Measurements from ENCODE around the gene TTC14. TPM values are rescaled to one million over a fixed set of nuclear protein-coding genes. Genes with fewer than 3 reads are reported as not detected.

The TTC14 gene
- polyA plus RNA-seq, 1 donor from 2014 or later: 163 TPM

DNA sequence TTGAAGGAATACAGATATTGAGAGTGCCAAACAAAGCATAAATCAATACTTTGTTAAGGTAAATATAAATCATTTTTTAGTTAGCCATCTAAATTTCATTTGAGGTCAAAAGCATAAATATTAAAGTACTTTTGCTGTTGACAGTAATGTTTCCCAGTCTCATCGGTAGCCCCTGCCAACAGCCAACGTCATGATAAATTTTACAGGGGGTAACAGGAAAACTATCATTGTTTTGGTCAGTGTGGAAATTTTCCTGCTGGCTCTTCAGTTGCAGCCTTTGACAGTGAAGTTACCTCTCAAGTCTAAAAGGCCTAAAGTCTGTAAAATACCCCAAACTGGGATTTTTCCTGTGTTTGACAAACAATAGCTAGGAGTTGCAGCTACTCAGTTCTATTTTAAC, 37.3 kb upstream of the TTC14 start:
- H3K9me3 ChIP-seq (ENCODE audit: low read length): no peaks in the 10 kb centered on the region
- H3K9me2 ChIP-seq (ENCODE audit: insufficient read depth, low read length): no peaks in the 10 kb centered on the region
- no peaks in the 10 kb centered on the region for H3K27me3 ChIP-seq (ENCODE audit: insufficient read depth, low read depth, low read length)
- H3K79me2 ChIP-seq (replicated peaks; ENCODE audit: insufficient read depth, low read length): no peaks in the 10 kb centered on the region
- no peaks in the 10 kb centered on the region for H3F3A ChIP-seq (ENCODE audit: insufficient read depth, low read length, poor library complexity, severe bottlenecking)
- H3K36me3 ChIP-seq (ENCODE audit: insufficient read depth, low read length): no peaks in the 10 kb centered on the region
- TF ChIP-seq EP300 (conservative IDR thresholded peaks at IDR 0.05; ENCODE audit: poor library complexity, severe bottlenecking): no peak
- TF ChIP-seq SMC3 (conservative IDR thresholded peaks at IDR 0.05; ENCODE audit: poor library complexity): no peak
- no peak for TF ChIP-seq MXI1 (conservative IDR thresholded peaks at IDR 0.05; ENCODE audit: poor library complexity, severe bottlenecking)
- TF ChIP-seq, protein P1, sequence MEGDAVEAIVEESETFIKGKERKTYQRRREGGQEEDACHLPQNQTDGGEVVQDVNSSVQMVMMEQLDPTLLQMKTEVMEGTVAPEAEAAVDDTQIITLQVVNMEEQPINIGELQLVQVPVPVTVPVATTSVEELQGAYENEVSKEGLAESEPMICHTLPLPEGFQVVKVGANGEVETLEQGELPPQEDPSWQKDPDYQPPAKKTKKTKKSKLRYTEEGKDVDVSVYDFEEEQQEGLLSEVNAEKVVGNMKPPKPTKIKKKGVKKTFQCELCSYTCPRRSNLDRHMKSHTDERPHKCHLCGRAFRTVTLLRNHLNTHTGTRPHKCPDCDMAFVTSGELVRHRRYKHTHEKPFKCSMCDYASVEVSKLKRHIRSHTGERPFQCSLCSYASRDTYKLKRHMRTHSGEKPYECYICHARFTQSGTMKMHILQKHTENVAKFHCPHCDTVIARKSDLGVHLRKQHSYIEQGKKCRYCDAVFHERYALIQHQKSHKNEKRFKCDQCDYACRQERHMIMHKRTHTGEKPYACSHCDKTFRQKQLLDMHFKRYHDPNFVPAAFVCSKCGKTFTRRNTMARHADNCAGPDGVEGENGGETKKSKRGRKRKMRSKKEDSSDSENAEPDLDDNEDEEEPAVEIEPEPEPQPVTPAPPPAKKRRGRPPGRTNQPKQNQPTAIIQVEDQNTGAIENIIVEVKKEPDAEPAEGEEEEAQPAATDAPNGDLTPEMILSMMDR (IDR thresholded peaks at IDR 0.05; ENCODE audit: poor library complexity, severe bottlenecking): no peak
- no peak for TF ChIP-seq POLR2AphosphoS5 (IDR thresholded peaks at IDR 0.05)
- TF ChIP-seq, protein P2, sequence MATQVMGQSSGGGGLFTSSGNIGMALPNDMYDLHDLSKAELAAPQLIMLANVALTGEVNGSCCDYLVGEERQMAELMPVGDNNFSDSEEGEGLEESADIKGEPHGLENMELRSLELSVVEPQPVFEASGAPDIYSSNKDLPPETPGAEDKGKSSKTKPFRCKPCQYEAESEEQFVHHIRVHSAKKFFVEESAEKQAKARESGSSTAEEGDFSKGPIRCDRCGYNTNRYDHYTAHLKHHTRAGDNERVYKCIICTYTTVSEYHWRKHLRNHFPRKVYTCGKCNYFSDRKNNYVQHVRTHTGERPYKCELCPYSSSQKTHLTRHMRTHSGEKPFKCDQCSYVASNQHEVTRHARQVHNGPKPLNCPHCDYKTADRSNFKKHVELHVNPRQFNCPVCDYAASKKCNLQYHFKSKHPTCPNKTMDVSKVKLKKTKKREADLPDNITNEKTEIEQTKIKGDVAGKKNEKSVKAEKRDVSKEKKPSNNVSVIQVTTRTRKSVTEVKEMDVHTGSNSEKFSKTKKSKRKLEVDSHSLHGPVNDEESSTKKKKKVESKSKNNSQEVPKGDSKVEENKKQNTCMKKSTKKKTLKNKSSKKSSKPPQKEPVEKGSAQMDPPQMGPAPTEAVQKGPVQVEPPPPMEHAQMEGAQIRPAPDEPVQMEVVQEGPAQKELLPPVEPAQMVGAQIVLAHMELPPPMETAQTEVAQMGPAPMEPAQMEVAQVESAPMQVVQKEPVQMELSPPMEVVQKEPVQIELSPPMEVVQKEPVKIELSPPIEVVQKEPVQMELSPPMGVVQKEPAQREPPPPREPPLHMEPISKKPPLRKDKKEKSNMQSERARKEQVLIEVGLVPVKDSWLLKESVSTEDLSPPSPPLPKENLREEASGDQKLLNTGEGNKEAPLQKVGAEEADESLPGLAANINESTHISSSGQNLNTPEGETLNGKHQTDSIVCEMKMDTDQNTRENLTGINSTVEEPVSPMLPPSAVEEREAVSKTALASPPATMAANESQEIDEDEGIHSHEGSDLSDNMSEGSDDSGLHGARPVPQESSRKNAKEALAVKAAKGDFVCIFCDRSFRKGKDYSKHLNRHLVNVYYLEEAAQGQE (IDR thresholded peaks at IDR 0.05; ENCODE audit: borderline replicate concordance): no peak
- TF ChIP-seq EZH2 (IDR thresholded peaks at IDR 0.05; ENCODE audit: borderline replicate concordance, insufficient read depth, low read length, poor library complexity, severe bottlenecking): no peak
- no peak for TF ChIP-seq TAF1 (IDR thresholded peaks at IDR 0.05; ENCODE audit: low read depth)
- no peak for TF ChIP-seq RAD21 (conservative IDR thresholded peaks at IDR 0.05)
- H2AFZ ChIP-seq (ENCODE audit: low read depth, low read length): no peak overlapping the region
- no peak overlapping the region for H3K4me3 ChIP-seq (ENCODE audit: low read length)
- H3K4me2 ChIP-seq (ENCODE audit: low read length): no peak overlapping the region
- H4K20me1 ChIP-seq (ENCODE audit: insufficient read depth): no peaks in the 10 kb centered on the region
- no peak overlapping the region for H3K9ac ChIP-seq (ENCODE audit: low read length)
- no peak overlapping the region for H3K27ac ChIP-seq (ENCODE audit: low read length)

DNA sequence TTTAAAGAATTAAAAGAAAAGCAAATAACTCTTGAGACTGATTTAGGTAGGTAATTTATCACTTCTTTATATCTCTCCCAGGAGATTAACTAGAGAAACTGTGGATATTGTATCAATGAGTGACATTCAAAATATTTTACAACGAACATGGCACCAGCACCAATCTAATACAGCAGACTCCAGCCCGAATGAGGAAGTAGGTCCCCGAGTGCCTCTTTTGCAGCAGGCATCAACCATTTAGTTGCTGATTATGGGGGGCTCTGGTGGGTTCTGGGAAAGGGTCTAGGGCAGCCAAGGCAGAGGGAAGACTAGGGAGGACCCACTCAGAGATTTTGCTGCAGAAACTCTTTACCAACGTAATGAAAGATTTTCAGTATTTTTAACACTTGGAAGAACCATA, 31.7 kb upstream of the TTC14 start:
- Histone ChIP-seq H3K9ac (ENCODE audit: low read length) (no peak overlapping the region), H3K36me3 (ENCODE audit: insufficient read depth, low read length) (no peaks in the 10 kb centered on the region), H3K79me2 (replicated peaks; ENCODE audit: insufficient read depth, low read length) (no peaks in the 10 kb centered on the region), H3K9me2 (ENCODE audit: insufficient read depth, low read length) (no peaks in the 10 kb centered on the region), H3K27me3 (ENCODE audit: insufficient read depth, low read depth, low read length) (no peaks in the 10 kb centered on the region), H3K9me3 (ENCODE audit: low read length) (no peaks in the 10 kb centered on the region), H3K27ac (ENCODE audit: low read length) (no peak overlapping the region), H2AFZ (ENCODE audit: low read depth, low read length) (no peak overlapping the region), H3K4me2 (ENCODE audit: low read length) (no peak overlapping the region), H4K20me1 (ENCODE audit: insufficient read depth) (no peaks in the 10 kb centered on the region), H3F3A (ENCODE audit: insufficient read depth, low read length, poor library complexity, severe bottlenecking) (no peaks in the 10 kb centered on the region), H3K4me3 (ENCODE audit: low read length) (no peak overlapping the region)
- TF ChIP-seq, protein P2 (IDR thresholded peaks at IDR 0.05; ENCODE audit: borderline replicate concordance): no peak
- TF ChIP-seq MXI1 (conservative IDR thresholded peaks at IDR 0.05; ENCODE audit: poor library complexity, severe bottlenecking) (no peak), RAD21 (conservative IDR thresholded peaks at IDR 0.05) (no peak), POLR2AphosphoS5 (IDR thresholded peaks at IDR 0.05) (no peak), TAF1 (IDR thresholded peaks at IDR 0.05; ENCODE audit: low read depth) (no peak)
